ENCODE data around the gene CABP7.

DNA sequence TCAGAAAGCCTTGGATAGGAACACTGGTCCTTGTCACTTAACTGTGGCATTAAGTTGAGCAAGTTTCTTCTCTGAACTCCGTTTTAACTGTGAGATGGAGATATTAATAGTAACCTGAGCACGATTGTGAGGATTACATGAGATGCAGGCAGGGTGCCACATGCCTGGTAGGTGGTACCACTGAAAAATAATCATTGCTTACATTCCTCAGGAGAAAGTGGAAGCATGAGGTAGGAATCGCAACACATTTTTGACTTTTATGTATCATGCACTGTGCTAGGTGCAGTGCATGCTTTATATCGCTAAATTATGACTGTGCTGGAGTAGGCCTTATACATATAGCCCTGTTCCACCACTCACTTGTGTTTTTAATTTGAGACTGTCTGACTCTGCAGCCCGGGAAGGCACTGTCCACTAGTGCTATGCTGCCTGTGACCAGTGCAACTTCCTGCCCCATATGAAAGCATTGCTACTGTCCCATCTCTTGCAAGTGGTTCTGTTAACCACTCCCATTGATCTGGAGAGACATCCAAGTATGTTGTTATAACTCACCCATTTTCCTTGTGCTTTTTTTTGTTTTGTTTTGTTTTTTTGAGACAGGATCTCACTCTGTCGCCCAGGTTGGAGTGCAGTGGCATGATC, 48.4 kb downstream of the CABP7 start:
- TF ChIP-seq POLR2A (IDR thresholded peaks at IDR 0.05) (no peak), POLR2AphosphoS5 (IDR thresholded peaks at IDR 0.05; ENCODE audit: insufficient read depth in 1 of 2, low read depth in 1 of 2) (no peak)
- TF ChIP-seq, protein P1, sequence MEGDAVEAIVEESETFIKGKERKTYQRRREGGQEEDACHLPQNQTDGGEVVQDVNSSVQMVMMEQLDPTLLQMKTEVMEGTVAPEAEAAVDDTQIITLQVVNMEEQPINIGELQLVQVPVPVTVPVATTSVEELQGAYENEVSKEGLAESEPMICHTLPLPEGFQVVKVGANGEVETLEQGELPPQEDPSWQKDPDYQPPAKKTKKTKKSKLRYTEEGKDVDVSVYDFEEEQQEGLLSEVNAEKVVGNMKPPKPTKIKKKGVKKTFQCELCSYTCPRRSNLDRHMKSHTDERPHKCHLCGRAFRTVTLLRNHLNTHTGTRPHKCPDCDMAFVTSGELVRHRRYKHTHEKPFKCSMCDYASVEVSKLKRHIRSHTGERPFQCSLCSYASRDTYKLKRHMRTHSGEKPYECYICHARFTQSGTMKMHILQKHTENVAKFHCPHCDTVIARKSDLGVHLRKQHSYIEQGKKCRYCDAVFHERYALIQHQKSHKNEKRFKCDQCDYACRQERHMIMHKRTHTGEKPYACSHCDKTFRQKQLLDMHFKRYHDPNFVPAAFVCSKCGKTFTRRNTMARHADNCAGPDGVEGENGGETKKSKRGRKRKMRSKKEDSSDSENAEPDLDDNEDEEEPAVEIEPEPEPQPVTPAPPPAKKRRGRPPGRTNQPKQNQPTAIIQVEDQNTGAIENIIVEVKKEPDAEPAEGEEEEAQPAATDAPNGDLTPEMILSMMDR (IDR thresholded peaks at IDR 0.05) = no peak

Measured in vagina (tissue), 2 donors.